H1 (cell line): ENCODE data around the gene HMGN1. TPM values are rescaled to one million over a fixed set of nuclear protein-coding genes. Genes with fewer than 3 reads are reported as not detected.

ENCODE experiments used
- CTCF ChIA-PET: fragments of 300-600 bp; sonication (Branson Sonifier 250); formaldehyde crosslinking; loops from one replicate; lab custom pipeline; 2021; ENCODE audit not compliant: partially characterized antibody; lab: Charles Lee
- POLR2A ChIA-PET: fragments of 300-600 bp; sonication (Branson Sonifier 250); formaldehyde crosslinking; loops from one replicate; lab custom pipeline; 2021; ENCODE audit warnings: inconsistent platforms; ENCODE audit not compliant: partially characterized antibody; lab: Charles Lee
- DNase-seq, 2 experiments: peaks; one replicate each; pipeline versions ENCODE4 v3.0.0 to v3.0.0-alpha.2; 2010 to 2022; ENCODE audit warnings: low spot score in 2 of 2, low read depth in 1 of 2, mixed read lengths in 1 of 2
- FAIRE-seq: peaks from 2 replicates; lab custom pipeline; 2011; peaks lifted over from hg19 to GRCh38; lab: Jason Lieb, UNC
- H2AFZ ChIP-seq: 2 replicates; pipeline ENCODE4 v1.8.1; 2012; ENCODE audit warnings: low read length, inconsistent platforms
- H2AK5ac ChIP-seq: 2 replicates; pipeline ENCODE4 v1.6.1; 2013; ENCODE audit warnings: low read depth, low read length
- H2BK120ac ChIP-seq: replicated peaks from 2 replicates; pipeline ENCODE3; 2013; ENCODE audit warnings: low read depth, low read length, inconsistent platforms
- H2BK12ac ChIP-seq: 2 replicates; pipeline ENCODE4 v1.6.1; 2013; ENCODE audit warnings: low read depth, low read length
- H2BK15ac ChIP-seq: 2 replicates; pipeline ENCODE4 v1.6.1; 2013; ENCODE audit warnings: low read length
- H2BK20ac ChIP-seq: 2 replicates; pipeline ENCODE4 v1.6.1; 2013; ENCODE audit warnings: low read length
- H2BK5ac ChIP-seq: 2 replicates; pipeline ENCODE4 v1.6.1; 2013; ENCODE audit warnings: low read depth, low read length
- H3K14ac ChIP-seq: 2 replicates; pipeline ENCODE4 v1.6.1; 2013; ENCODE audit warnings: inconsistent platforms; ENCODE audit not compliant: insufficient read length
- H3K18ac ChIP-seq: 2 replicates; pipeline ENCODE4 v1.6.1; 2013; ENCODE audit warnings: low read length; ENCODE audit errors: extremely low read depth
- H3K23ac ChIP-seq: 2 replicates; pipeline ENCODE4 v1.6.1; 2013; ENCODE audit warnings: inconsistent platforms; ENCODE audit not compliant: insufficient read length
- H3K23me2 ChIP-seq: 2 replicates; pipeline ENCODE4 v1.6.1; 2013; ENCODE audit warnings: low read depth, low read length
- H3K27ac ChIP-seq: 2 replicates; pipeline ENCODE4 v1.6.1; 2011; ENCODE audit warnings: low read depth, low read length, inconsistent platforms
- H3K27me3 ChIP-seq, 4 experiments: replicated peaks in 1 of 4; 1 replicate in 1 of 4; 2 replicates in 3 of 4; pipeline versions ENCODE4 v1.6.1 to v1.8.1; 2011 to 2013; ENCODE audit warnings: low read length in 3 of 4, mild to moderate bottlenecking in 3 of 4, inconsistent platforms in 2 of 4, mixed read lengths in 2 of 4, moderate library complexity in 1 of 4; ENCODE audit not compliant: control insufficient read depth in 3 of 4, insufficient read depth in 3 of 4; ENCODE audit errors: extremely low read depth in 1 of 4
- H3K36me3 ChIP-seq, 4 experiments: 2 replicates each; pipeline versions ENCODE4 v1.6.1 to v1.8.1; 2011 to 2013; ENCODE audit warnings: mild to moderate bottlenecking in 4 of 4, low read length in 3 of 4, moderate library complexity in 2 of 4, control low read depth in 1 of 4, inconsistent platforms in 1 of 4; ENCODE audit not compliant: insufficient read depth in 4 of 4, control insufficient read depth in 2 of 4
- H3K4ac ChIP-seq: replicated peaks from 2 replicates; pipeline ENCODE3; 2013; ENCODE audit warnings: low read length, low read depth, mixed read lengths, inconsistent platforms; ENCODE audit not compliant: insufficient read length
- H3K4me1 ChIP-seq, 4 experiments: replicated peaks in 1 of 4; 1 replicate in 1 of 4; 2 replicates in 3 of 4; pipeline versions ENCODE4 v1.6.1 to v1.8.1; 2011 to 2013; ENCODE audit warnings: low read length in 3 of 4, inconsistent platforms in 2 of 4, mixed read lengths in 1 of 4; ENCODE audit not compliant: insufficient read depth in 4 of 4, control insufficient read depth in 3 of 4
- H3K4me2 ChIP-seq, 2 experiments: 2 replicates each; pipeline versions ENCODE4 v1.6.1 to v1.8.1; 2011 to 2013; ENCODE audit warnings: low read depth in 2 of 2, low read length in 2 of 2, control low read depth in 1 of 2, inconsistent platforms in 1 of 2, mild to moderate bottlenecking in 1 of 2; ENCODE audit not compliant: insufficient read depth in 1 of 2
- H3K4me3 ChIP-seq, 4 experiments: fragments of 200-600, 300-600 bp in 1 of 4; sonication (generic), shearing (Covaris generic), sonication (Bioruptor Twin) in 1 of 4; 2 replicates each; pipeline versions ENCODE4 v1.5.1 to v1.8.1; 2011 to 2016; ENCODE audit warnings: low read length in 4 of 4, low read depth in 3 of 4, control low read depth in 2 of 4, inconsistent platforms in 2 of 4, mild to moderate bottlenecking in 2 of 4, mixed read lengths in 1 of 4, moderate library complexity in 1 of 4; ENCODE audit not compliant: insufficient read depth in 2 of 4; ENCODE audit errors: extremely low read depth in 1 of 4
- H3K56ac ChIP-seq: replicated peaks from 2 replicates; pipeline ENCODE3; 2013; ENCODE audit warnings: low read depth, mild to moderate bottlenecking, mixed read lengths, low read length, inconsistent platforms; ENCODE audit not compliant: insufficient read length
- H3K79me1 ChIP-seq: 2 replicates; pipeline ENCODE4 v1.6.1; 2013; ENCODE audit warnings: low read depth, low read length, control low read depth
- H3K79me2 ChIP-seq, 2 experiments: 2 replicates each; pipeline versions ENCODE4 v1.6.1 to v1.8.1; 2012 to 2013; ENCODE audit warnings: low read length in 2 of 2, mild to moderate bottlenecking in 2 of 2, inconsistent platforms in 1 of 2; ENCODE audit not compliant: insufficient read depth in 2 of 2, control insufficient read depth in 1 of 2
- H3K9ac ChIP-seq, 4 experiments: replicated peaks in 1 of 4; 1 replicate in 1 of 4; 2 replicates in 3 of 4; pipeline versions ENCODE4 v1.6.1 to v1.8.1; 2011 to 2013; ENCODE audit warnings: low read depth in 3 of 4, low read length in 3 of 4, control low read depth in 2 of 4, mild to moderate bottlenecking in 2 of 4, moderate library complexity in 2 of 4, inconsistent platforms in 1 of 4; ENCODE audit errors: extremely low read depth in 1 of 4
- H3K9me3 ChIP-seq, 2 experiments: 2 replicates each; pipeline versions ENCODE4 v1.6.1 to v1.8.1; 2012 to 2013; ENCODE audit warnings: mild to moderate bottlenecking in 2 of 2, moderate library complexity in 2 of 2, control low read depth in 1 of 2, inconsistent platforms in 1 of 2, low read depth in 1 of 2, low read length in 1 of 2, mixed read lengths in 1 of 2; ENCODE audit not compliant: insufficient read depth in 2 of 2
- H4K20me1 ChIP-seq, 2 experiments: replicated peaks in 1 of 2; 2 replicates each; pipeline versions ENCODE3 to v1.8.1; 2011 to 2013; ENCODE audit warnings: inconsistent platforms in 2 of 2, low read length in 2 of 2, mild to moderate bottlenecking in 1 of 2; ENCODE audit not compliant: insufficient read depth in 2 of 2, control insufficient read depth in 1 of 2
- H4K5ac ChIP-seq: 2 replicates; pipeline ENCODE4 v1.6.1; 2013; ENCODE audit warnings: low read length, low read depth, mixed read lengths, inconsistent platforms; ENCODE audit not compliant: insufficient read length
- H4K8ac ChIP-seq: 2 replicates; pipeline ENCODE4 v1.8.0; 2013; ENCODE audit warnings: mild to moderate bottlenecking, moderate library complexity, low read length, inconsistent platforms; ENCODE audit not compliant: insufficient read depth; ENCODE audit errors: extremely low read depth
- H4K91ac ChIP-seq: replicated peaks from 2 replicates; pipeline ENCODE3; 2013; ENCODE audit warnings: low read length, mixed read lengths, inconsistent platforms; ENCODE audit not compliant: insufficient read length
- CTBP2 ChIP-seq: IDR thresholded peaks from 2 replicates; pipeline ENCODE4 v1.7.0; 2011; ENCODE audit warnings: borderline replicate concordance, mild to moderate bottlenecking, moderate library complexity, mixed read lengths, low read length; ENCODE audit not compliant: insufficient read depth, insufficient read length
- EGR1 ChIP-seq: IDR thresholded peaks from 2 replicates; pipeline ENCODE4 v1.6.1; 2011; ENCODE audit warnings: low read depth, low read length, borderline replicate concordance
- EP300 ChIP-seq, 2 experiments: IDR thresholded peaks; 1 replicate in 1 of 2; 2 replicates in 1 of 2; pipeline ENCODE4 v1.6.1; 2011 to 2012; ENCODE audit warnings: low read depth in 2 of 2, low read length in 2 of 2, mild to moderate bottlenecking in 2 of 2, borderline replicate concordance in 1 of 2, inconsistent platforms in 1 of 2, moderate library complexity in 1 of 2
- HDAC6 ChIP-seq: IDR thresholded peaks from one replicate; pipeline ENCODE4 v1.7.1; 2012; ENCODE audit warnings: low read depth, mild to moderate bottlenecking, inconsistent platforms, low read length, moderate library complexity
- NRF1 ChIP-seq: IDR thresholded peaks from 2 replicates; pipeline ENCODE4 v1.6.1; 2011; ENCODE audit warnings: mild to moderate bottlenecking, low read depth, low read length, improper control_type of control experiment
- POU5F1 ChIP-seq: IDR thresholded peaks from 2 replicates; pipeline ENCODE4 v1.6.1; 2011; ENCODE audit warnings: low read depth, mild to moderate bottlenecking, low read length, moderate library complexity
- RFX5 ChIP-seq: IDR thresholded peaks from 2 replicates; pipeline ENCODE4 v1.6.1; 2011; ENCODE audit warnings: low read depth, low read length, improper control_type of control experiment, borderline replicate concordance
- RXRA ChIP-seq: IDR thresholded peaks from 2 replicates; pipeline ENCODE4 v1.6.1; 2011; ENCODE audit warnings: low read depth, mild to moderate bottlenecking, low read length, moderate library complexity; ENCODE audit not compliant: insufficient read depth
- SIX5 ChIP-seq: IDR thresholded peaks from 2 replicates; pipeline ENCODE4 v1.6.1; 2011; ENCODE audit warnings: mild to moderate bottlenecking, low read depth, low read length
- SRF ChIP-seq: IDR thresholded peaks from 2 replicates; pipeline ENCODE4 v1.6.1; 2011; ENCODE audit warnings: mild to moderate bottlenecking, low read depth, low read length, moderate library complexity
- TAF7 ChIP-seq: optimal IDR thresholded peaks from 2 replicates; pipeline ENCODE3; 2011; ENCODE audit warnings: low read depth, mild to moderate bottlenecking, inconsistent platforms, low read length, moderate library complexity, borderline replicate concordance
- YY1 ChIP-seq: IDR thresholded peaks from 2 replicates; pipeline ENCODE4 v1.6.1; 2011; ENCODE audit warnings: low read depth, mild to moderate bottlenecking, low read length
- WGBS, 2 experiments: shearing (Covaris generic) in 1 of 2; methylation state at CpG; one replicate each; pipeline versions ENCODE4 v1.1.6 to v1.1.7; 2013 to 2015; ENCODE audit warnings: low lambda C conversion rate in 2 of 2, mixed read lengths in 2 of 2, inconsistent platforms in 1 of 2, low coverage in 1 of 2, missing lambda C conversion rate in 1 of 2; ENCODE audit not compliant: insufficient replicate concordance in 2 of 2, insufficient coverage in 1 of 2, insufficient read length in 1 of 2; ENCODE audit errors: extremely low coverage in 1 of 2, missing lambda C conversion rate in 1 of 2; 5-methylcytosine and 5-hydroxymethylcytosine counted together
- polyA plus RNA-seq, 7 experiments: library from polyadenylated mRNA; depleted of rRNA in 3 of 7; stranded (reverse) in 5 of 7; unstranded in 2 of 7; fragments of >200 nt in 5 of 7; fragments of 200-250 nt in 2 of 7; gene quantifications; 1 replicate in 5 of 7; 2 replicates in 1 of 7; 4 replicates in 1 of 7; pipeline versions ENCODE4 v1.2.1 to v1.2.3, GENCODE V29; 2011 to 2013; ENCODE audit warnings: missing spikeins in 2 of 7, mixed read lengths in 2 of 7
- total RNA-seq: library from RNA; stranded (reverse); fragmentation: NEBNext Ultra II Directional; extraction: Animal tissue kit (Norgen Biotek cat#: 25700); gene quantifications from 2 replicates; pipeline ENCODE4 v1.2.1, GENCODE V29; 2021

The HMGN1 gene
- total and polyA plus RNA-seq, 2 of the 8 experiments (the other 6 are each of a cell fraction or from before 2014, with no cell fraction given): 279 to 505 TPM

DNA sequence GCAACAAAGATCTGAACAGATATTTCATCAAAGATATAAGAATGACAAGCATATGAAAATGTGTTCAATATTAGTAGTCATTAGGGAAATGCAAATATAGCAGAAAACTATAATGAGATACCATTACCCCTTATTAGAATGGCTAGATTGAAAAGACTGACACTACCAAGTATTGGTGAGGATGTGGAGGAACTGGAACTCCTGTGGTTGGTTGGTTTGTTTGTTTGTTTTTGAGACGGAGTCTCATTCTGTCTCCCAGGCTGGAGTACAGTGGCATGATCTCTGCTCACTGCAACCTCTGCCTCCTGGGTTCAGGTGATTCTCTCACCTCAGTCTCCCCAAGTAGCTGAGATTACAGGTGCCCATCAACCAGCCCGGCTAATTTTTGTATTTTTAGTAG lies 18.9 kb upstream of the HMGN1 start:
- Histone ChIP-seq H3K23ac (no peak overlapping the region), H2BK120ac (no peak overlapping the region), H3K9ac (no peak overlapping the region), H3K4me1 (no peaks in the 10 kb centered on the region), H2BK12ac (no peak overlapping the region), H3K4ac (no peak overlapping the region), H3K27me3 (no peaks in the 10 kb centered on the region), H3K36me3 (no peaks in the 10 kb centered on the region), H3K18ac (no peak overlapping the region), H2BK5ac (no peak overlapping the region), H3K23me2 (no peaks in the 10 kb centered on the region), H3K4me2 (no peak overlapping the region), H2BK20ac (no peak overlapping the region), H4K20me1 (no peaks in the 10 kb centered on the region), H3K14ac (no peak overlapping the region), H2AK5ac (no peak overlapping the region), H4K8ac (no peak overlapping the region), H3K56ac (no peak overlapping the region), H2BK15ac (no peak overlapping the region), H4K91ac (no peak overlapping the region), H3K9me3 (no peaks in the 10 kb centered on the region), H3K79me1 (no peaks in the 10 kb centered on the region), H3K4me3 (no peak overlapping the region), H4K5ac (no peak overlapping the region), H3K79me2 (no peaks in the 10 kb centered on the region), H3K27ac (no peak overlapping the region), H2AFZ (no peak overlapping the region)
- FAIRE-seq (no peak), DNase-seq (no peak)
- POLR2A ChIA-PET: interaction anchor here (1.0 to 2.3 kb wide), 3 partner anchors 12 to 22 kb away, joined by 3 to 7 read pairs (median 3); a partner anchor contains a TSS
- no peak for TF ChIP-seq RFX5
- TF ChIP-seq SRF: no peak
- TF ChIP-seq CTBP2: no peak
- no peak for TF ChIP-seq TAF7
- no peak for TF ChIP-seq NRF1
- TF ChIP-seq RXRA: no peak
- TF ChIP-seq SIX5: no peak
- no peak for TF ChIP-seq HDAC6
- no peak for TF ChIP-seq EP300 (IDR thresholded peaks at IDR 0.05; ENCODE audit: borderline replicate concordance in 1 of 2, low read depth in 2 of 2, low read length in 2 of 2)
- TF ChIP-seq POU5F1: no peak
- no peak for TF ChIP-seq YY1
- TF ChIP-seq EGR1: no peak
- CTCF ChIA-PET: no interaction called here
- WGBS, 2 experiments: 87% methylated on average over 2 of the region's 2 CpGs; no CpG with 5 or more reads in 1 of the 2 experiments
